ENCODE data around the gene SRSF9.

The SRSF9 gene

GRCh38 chr12:120444676-120445075 is 24.9 kb downstream of the SRSF9 start:
- DNase-seq (ENCODE audit: low spot score): no peak
- TF ChIP-seq, protein P1, sequence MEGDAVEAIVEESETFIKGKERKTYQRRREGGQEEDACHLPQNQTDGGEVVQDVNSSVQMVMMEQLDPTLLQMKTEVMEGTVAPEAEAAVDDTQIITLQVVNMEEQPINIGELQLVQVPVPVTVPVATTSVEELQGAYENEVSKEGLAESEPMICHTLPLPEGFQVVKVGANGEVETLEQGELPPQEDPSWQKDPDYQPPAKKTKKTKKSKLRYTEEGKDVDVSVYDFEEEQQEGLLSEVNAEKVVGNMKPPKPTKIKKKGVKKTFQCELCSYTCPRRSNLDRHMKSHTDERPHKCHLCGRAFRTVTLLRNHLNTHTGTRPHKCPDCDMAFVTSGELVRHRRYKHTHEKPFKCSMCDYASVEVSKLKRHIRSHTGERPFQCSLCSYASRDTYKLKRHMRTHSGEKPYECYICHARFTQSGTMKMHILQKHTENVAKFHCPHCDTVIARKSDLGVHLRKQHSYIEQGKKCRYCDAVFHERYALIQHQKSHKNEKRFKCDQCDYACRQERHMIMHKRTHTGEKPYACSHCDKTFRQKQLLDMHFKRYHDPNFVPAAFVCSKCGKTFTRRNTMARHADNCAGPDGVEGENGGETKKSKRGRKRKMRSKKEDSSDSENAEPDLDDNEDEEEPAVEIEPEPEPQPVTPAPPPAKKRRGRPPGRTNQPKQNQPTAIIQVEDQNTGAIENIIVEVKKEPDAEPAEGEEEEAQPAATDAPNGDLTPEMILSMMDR (IDR thresholded peaks at IDR 0.05; ENCODE audit: extremely low read depth, missing control alignments): no peak

GRCh38 chr12:120439646-120440247 is 29.8 kb downstream of the SRSF9 start:
- TF ChIP-seq, protein P1 (IDR thresholded peaks at IDR 0.05; ENCODE audit: extremely low read depth, missing control alignments): no peak
- peak; percentile 75 for DNase-seq (ENCODE audit: low spot score)

- no peak for DNase-seq (ENCODE audit: low spot score)
- TF ChIP-seq, protein P1 (IDR thresholded peaks at IDR 0.05; ENCODE audit: extremely low read depth, missing control alignments): no peak
Measured at GRCh38 chr12:120438495-120439198, 30.9 kb downstream of the SRSF9 start.

DNA sequence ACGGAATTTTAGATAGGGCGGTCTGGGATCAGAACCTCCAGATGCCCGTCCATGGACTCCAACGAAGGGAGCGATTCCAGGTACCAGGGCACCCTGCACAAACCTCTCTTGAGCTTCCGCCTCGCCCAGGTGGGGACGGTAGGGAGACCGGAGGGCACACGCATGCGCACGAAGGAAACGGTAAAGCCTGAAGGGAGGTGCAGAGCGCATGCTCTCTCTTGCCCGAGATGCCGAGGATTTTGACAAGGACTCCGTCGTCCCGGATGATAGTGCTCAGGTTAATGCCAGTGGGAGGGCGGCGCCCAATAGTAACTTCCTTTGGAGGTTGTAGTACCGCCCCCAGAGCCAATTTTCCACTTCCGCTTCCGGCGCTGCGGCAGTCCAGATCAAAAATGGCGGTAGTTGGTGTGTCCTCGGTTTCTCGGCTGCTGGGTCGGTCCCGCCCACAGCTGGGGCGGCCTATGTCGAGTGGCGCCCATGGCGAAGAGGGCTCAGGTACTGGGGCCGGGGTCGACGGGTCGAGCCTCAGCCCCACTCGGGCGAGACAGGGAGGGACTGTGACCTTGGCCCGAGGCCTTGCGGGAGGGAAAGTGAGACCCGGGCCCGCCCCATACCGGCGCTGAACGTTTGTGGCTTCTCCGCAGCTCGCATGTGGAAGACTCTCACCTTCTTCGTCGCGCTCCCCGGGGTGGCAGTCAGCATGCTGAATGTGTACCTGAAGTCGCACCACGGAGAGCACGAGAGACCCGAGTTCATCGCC is 31.6 kb downstream of the SRSF9 start, which contains the start of gene COX6A1:
Gene COX6A1 (plus strand): TSS at position 379 of the 760 bp plus-strand sequence. CDS start 14 bp downstream, at position 393.
- TF ChIP-seq, protein P1 (IDR thresholded peaks at IDR 0.05; ENCODE audit: extremely low read depth, missing control alignments): no peak
- peak; percentile 96 for DNase-seq (ENCODE audit: low spot score)

DNA sequence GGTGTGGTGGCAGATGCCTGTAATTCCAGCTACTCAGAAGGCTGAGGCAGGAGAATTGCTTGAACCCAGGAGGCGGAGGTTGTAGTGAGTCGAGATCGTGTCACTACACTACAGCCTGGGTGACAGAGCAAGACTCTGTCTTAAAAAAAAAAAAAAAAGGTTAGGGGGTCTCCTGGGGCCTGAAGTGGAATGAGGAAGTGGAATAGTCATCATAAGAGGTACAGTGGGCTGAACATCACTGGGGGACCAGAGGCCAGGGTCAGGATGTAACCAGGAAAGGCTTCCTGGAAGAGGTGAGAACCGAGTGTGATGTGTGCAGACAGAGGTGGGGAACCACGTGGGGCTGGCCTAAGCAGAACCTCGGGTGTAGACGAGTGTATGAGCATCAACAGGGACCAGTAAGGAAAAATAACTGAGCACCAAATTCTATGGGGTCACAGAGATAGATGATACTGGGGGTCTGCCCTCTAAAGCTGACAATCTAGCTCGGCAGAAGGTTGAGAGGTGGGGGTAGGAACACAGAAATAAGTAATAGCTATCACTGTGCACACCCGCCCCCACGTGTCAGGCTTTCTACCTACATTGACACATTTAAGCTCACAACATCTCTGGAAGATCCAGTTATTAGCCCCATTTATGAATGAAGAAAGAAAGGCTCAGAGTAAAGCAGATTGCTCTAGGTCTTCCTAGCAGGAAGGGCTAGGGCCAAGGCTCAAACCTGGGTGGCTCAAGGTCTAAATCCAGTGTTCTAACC is 36.6 kb downstream of the SRSF9 start:
- TF ChIP-seq, protein P1 (IDR thresholded peaks at IDR 0.05; ENCODE audit: extremely low read depth, missing control alignments): no peak
- DNase-seq (ENCODE audit: low spot score): no peak

GRCh38 chr12:120429368-120429767 is 40.2 kb downstream of the SRSF9 start:
- TF ChIP-seq, protein P1 (IDR thresholded peaks at IDR 0.05; ENCODE audit: extremely low read depth, missing control alignments): no peak
- no peak for DNase-seq (ENCODE audit: low spot score)
